PFSK-1 (cell line): ENCODE results near the gene GPR6.

Source experiments
- POLR2AphosphoS5 ChIP-seq: IDR thresholded peaks from 2 replicates; pipeline ENCODE4 v1.6.1; 2012; ENCODE audit warnings: low read depth, mild to moderate bottlenecking, control low read depth, low read length, moderate library complexity
- TAF1 ChIP-seq: IDR thresholded peaks from 2 replicates; pipeline ENCODE4 v1.6.1; 2012; ENCODE audit warnings: low read length, control low read depth, borderline replicate concordance; ENCODE audit not compliant: insufficient read depth

- no peak for TF ChIP-seq TAF1
- TF ChIP-seq POLR2AphosphoS5, result no peak
Measured at GRCh38 chr6:110013386-110013785, 35.3 kb downstream of the GPR6 start.
